Osteoblast (primary cell): ENCODE results near the gene ABCC9. TPM values are rescaled to one million over a fixed set of nuclear protein-coding genes. Genes with fewer than 3 reads are reported as not detected.
A peak's percentile ranks its signal among the peaks of the same experiment; 100 is the strongest.

ENCODE experiments used
- DNase-seq: peaks from one replicate; pipeline ENCODE4 v3.0.0; 2011; ENCODE audit warnings: low spot score, mixed read lengths; ENCODE audit not compliant: insufficient read length; ENCODE audit errors: missing footprints
- H2AFZ ChIP-seq: 2 replicates; pipeline ENCODE4 v1.6.0; 2011; ENCODE audit warnings: mild to moderate bottlenecking, low read length
- H3K27ac ChIP-seq: 2 replicates; pipeline ENCODE4 v1.5.1; 2011; ENCODE audit warnings: mild to moderate bottlenecking, low read depth, low read length, moderate library complexity
- H3K27me3 ChIP-seq: 2 replicates; pipeline ENCODE4 v1.6.0; 2012; ENCODE audit warnings: mild to moderate bottlenecking, control low read depth, inconsistent platforms, low read length, moderate library complexity; ENCODE audit not compliant: insufficient read depth
- H3K36me3 ChIP-seq: 2 replicates; pipeline ENCODE4 v1.5.1; 2011; ENCODE audit warnings: mild to moderate bottlenecking, low read length, control low read depth, moderate library complexity; ENCODE audit not compliant: insufficient read depth
- H3K4me1 ChIP-seq: 2 replicates; pipeline ENCODE4 v1.5.1; 2011; ENCODE audit warnings: mild to moderate bottlenecking, low read length, control low read depth, moderate library complexity; ENCODE audit not compliant: insufficient read depth
- H3K4me2 ChIP-seq: 2 replicates; pipeline ENCODE4 v1.6.0; 2011; ENCODE audit warnings: mild to moderate bottlenecking, low read length; ENCODE audit not compliant: insufficient read depth
- H3K4me3 ChIP-seq: fragments of 200-600 bp; sonication (generic); 3 replicates; pipeline ENCODE4 v1.5.1; 2012; ENCODE audit warnings: mild to moderate bottlenecking, low read length, inconsistent platforms; ENCODE audit not compliant: insufficient read depth
- H3K79me2 ChIP-seq: 2 replicates; pipeline ENCODE4 v1.6.0; 2012; ENCODE audit warnings: mild to moderate bottlenecking, low read length, control low read depth, inconsistent platforms; ENCODE audit not compliant: insufficient read depth
- H3K9me3 ChIP-seq: 2 replicates; pipeline ENCODE4 v1.5.1; 2011; ENCODE audit warnings: low read depth, low read length, control low read depth
- H4K20me1 ChIP-seq: 2 replicates; pipeline ENCODE4 v1.6.0; 2012; ENCODE audit warnings: mild to moderate bottlenecking, low read length, control low read depth; ENCODE audit not compliant: insufficient read depth
- CTCF ChIP-seq: IDR thresholded peaks from 2 replicates; pipeline ENCODE4 v1.5.1; 2011; ENCODE audit warnings: mild to moderate bottlenecking, low read depth, low read length, moderate library complexity; ENCODE audit errors: extremely low read depth
- total RNA-seq: library from RNA; depleted of rRNA; stranded (reverse); fragments of >200 nt; gene quantifications from 2 replicates; pipeline ENCODE4 v1.2.3, GENCODE V29; 2012

ABCC9 gene
- total RNA-seq, 1 donor = 14.5 TPM

GRCh38 chr12:21946983-21947382, 5.8 kb upstream of the ABCC9 start:
- Histone ChIP-seq H3K4me2 (no peak overlapping the region), H3K9me3 (peaks cover 7% of the 10 kb centered on the region), H3K79me2 (no peaks in the 10 kb centered on the region), H3K27me3 (peaks cover 8% of the 10 kb centered on the region), H3K4me3 (no peak overlapping the region), H3K4me1 (peaks cover 2% of the 10 kb centered on the region), H3K36me3 (no peaks in the 10 kb centered on the region), H3K27ac (no peak overlapping the region), H2AFZ (no peak overlapping the region), H4K20me1 (no peaks in the 10 kb centered on the region)
- TF ChIP-seq CTCF = no peak
- no peak for DNase-seq

- H4K20me1 ChIP-seq = no peaks in the 10 kb centered on the region
- H3K36me3 ChIP-seq = no peaks in the 10 kb centered on the region
- H3K4me1 ChIP-seq = peaks cover 6% of the 10 kb centered on the region
- H3K4me2 ChIP-seq = no peak overlapping the region
- TF ChIP-seq CTCF = no peak
- H2AFZ ChIP-seq = no peak overlapping the region
- peaks cover 27% of the 10 kb centered on the region for H3K27me3 ChIP-seq
- H3K79me2 ChIP-seq = no peaks in the 10 kb centered on the region
- peaks cover 7% of the 10 kb centered on the region for H3K9me3 ChIP-seq
- DNase-seq = no peak
- no peak overlapping the region for H3K27ac ChIP-seq
- H3K4me3 ChIP-seq = no peak overlapping the region
Observed at GRCh38 chr12:21945002-21945401, 3.8 kb upstream of the ABCC9 start.

GRCh38 chr12:21942377-21942703, 1.1 kb upstream of the ABCC9 start:
- Histone ChIP-seq H3K79me2 (no peaks in the 10 kb centered on the region), H3K4me2 (peak overlapping the region; percentile 99), H3K27ac (no peak overlapping the region), H3K27me3 (peaks cover 38% of the 10 kb centered on the region), H3K9me3 (peaks cover 7% of the 10 kb centered on the region), H3K4me1 (peaks cover 6% of the 10 kb centered on the region), H3K36me3 (no peaks in the 10 kb centered on the region), H2AFZ (peak overlapping the region; percentile 91), H3K4me3 (peak overlapping the region; percentile 73), H4K20me1 (no peaks in the 10 kb centered on the region)
- no peak for TF ChIP-seq CTCF
- DNase-seq = peak; percentile 79

- DNase-seq = peak; percentile 84
- H3K9me3 ChIP-seq = peaks cover 6% of the 10 kb centered on the region
- no peaks in the 10 kb centered on the region for H3K36me3 ChIP-seq
- H3K27ac ChIP-seq = peak overlapping the region; percentile 51
- H3K4me3 ChIP-seq = peak overlapping the region; percentile 73
- peaks cover 6% of the 10 kb centered on the region for H3K4me1 ChIP-seq
- peak overlapping the region; percentile 99 for H3K4me2 ChIP-seq
- H2AFZ ChIP-seq = peak overlapping the region; percentile 91
- H3K27me3 ChIP-seq = peaks cover 38% of the 10 kb centered on the region
- H4K20me1 ChIP-seq = no peaks in the 10 kb centered on the region
- no peaks in the 10 kb centered on the region for H3K79me2 ChIP-seq
- peak; percentile 59 for TF ChIP-seq CTCF
Observed at GRCh38 chr12:21941506-21942376, 515 bp upstream of the ABCC9 start.
